Prostate gland (tissue), 2 donors: ENCODE data around the gene KCNK18.

Experiments
- POLR2A ChIP-seq: fragments of 450-650 bp; IDR thresholded peaks from one replicate; pipeline ENCODE4 v1.6.1; 2016; ENCODE audit warnings: antibody characterized with exemption, mild to moderate bottlenecking
- TF ChIP-seq, protein P1 (sequence below), 4 experiments: fragments of 200-600 bp in 2 of 4; fragments of 450-650 bp in 2 of 4; sonication (generic) in 2 of 4; IDR thresholded peaks; 1 replicate in 3 of 4; 2 replicates in 1 of 4; pipeline ENCODE4 v1.5.1; 2016 to 2019; ENCODE audit warnings: antibody characterized with exemption in 4 of 4, mild to moderate bottlenecking in 2 of 4, moderate library complexity in 2 of 4

- TF ChIP-seq, protein P1, sequence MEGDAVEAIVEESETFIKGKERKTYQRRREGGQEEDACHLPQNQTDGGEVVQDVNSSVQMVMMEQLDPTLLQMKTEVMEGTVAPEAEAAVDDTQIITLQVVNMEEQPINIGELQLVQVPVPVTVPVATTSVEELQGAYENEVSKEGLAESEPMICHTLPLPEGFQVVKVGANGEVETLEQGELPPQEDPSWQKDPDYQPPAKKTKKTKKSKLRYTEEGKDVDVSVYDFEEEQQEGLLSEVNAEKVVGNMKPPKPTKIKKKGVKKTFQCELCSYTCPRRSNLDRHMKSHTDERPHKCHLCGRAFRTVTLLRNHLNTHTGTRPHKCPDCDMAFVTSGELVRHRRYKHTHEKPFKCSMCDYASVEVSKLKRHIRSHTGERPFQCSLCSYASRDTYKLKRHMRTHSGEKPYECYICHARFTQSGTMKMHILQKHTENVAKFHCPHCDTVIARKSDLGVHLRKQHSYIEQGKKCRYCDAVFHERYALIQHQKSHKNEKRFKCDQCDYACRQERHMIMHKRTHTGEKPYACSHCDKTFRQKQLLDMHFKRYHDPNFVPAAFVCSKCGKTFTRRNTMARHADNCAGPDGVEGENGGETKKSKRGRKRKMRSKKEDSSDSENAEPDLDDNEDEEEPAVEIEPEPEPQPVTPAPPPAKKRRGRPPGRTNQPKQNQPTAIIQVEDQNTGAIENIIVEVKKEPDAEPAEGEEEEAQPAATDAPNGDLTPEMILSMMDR (IDR thresholded peaks at IDR 0.05): no peak
- TF ChIP-seq POLR2A: no peak
These were observed 27.6 kb downstream of the KCNK18 start for GRCh38 chr10:117224881-117225280.
